K562 (cell line): Measurements from ENCODE around the gene HOXA11. TPM values are rescaled to one million over a fixed set of nuclear protein-coding genes. Genes with fewer than 3 reads are reported as not detected.

Source experiments
- AFF1 ChIP-seq, 2 experiments: fragments of 450-650 bp; IDR thresholded peaks; 2 replicates each; pipeline ENCODE4 v1.6.1; 2018; ENCODE audit warnings: mild to moderate bottlenecking in 2 of 2, low read depth in 1 of 2; ENCODE audit not compliant: partially characterized antibody in 2 of 2
- HLTF ChIP-seq: fragments of 450-650 bp; IDR thresholded peaks from 2 replicates; pipeline ENCODE4 v1.6.1; 2016
- ILF3 ChIP-seq: fragments of 450-650 bp; IDR thresholded peaks from 2 replicates; pipeline ENCODE4 v1.6.1; 2018; ENCODE audit warnings: antibody characterized with exemption, mild to moderate bottlenecking, moderate library complexity, borderline replicate concordance
- ZNF398 ChIP-seq: fragments of 250-450 bp; sonication (Bioruptor Pico); IDR thresholded peaks from 2 replicates; pipeline ENCODE4 v1.8.0; 2021; ENCODE audit warnings: moderate library complexity, mild to moderate bottlenecking, inconsistent platforms
- polyA plus RNA-seq, 8 experiments: library from polyadenylated mRNA; depleted of rRNA in 4 of 8; stranded (reverse) in 5 of 8; unstranded in 3 of 8; fragments of >200 nt; fragmentation: Nextera tagmentation in 2 of 8; fragmentation: Illumina TruSeq in 1 of 8; extraction: Ambion mirVana in 2 of 8; extraction: Trizol in 1 of 8; gene quantifications; 2 replicates each; pipeline versions ENCODE4 v1.2.1 to v1.2.3, GENCODE V29; 2011 to 2014; ENCODE audit warnings: inconsistent platforms in 1 of 8, missing spikeins in 1 of 8
- total RNA-seq, 7 experiments: library from RNA; depleted of rRNA in 6 of 7; stranded (reverse); fragments of >200 nt in 6 of 7; fragmentation: Illumina TruSeq in 2 of 7; extraction: Trizol in 2 of 7; gene quantifications; 2 replicates each; pipeline versions ENCODE4 v1.2.1 to v1.2.3, GENCODE V29; 2011 to 2021; ENCODE audit warnings: low replicate concordance in 1 of 7

HOXA11 gene
- total and polyA plus RNA-seq, 9 of the 15 experiments (the other 6 are each of a cell fraction or from before 2014, with no cell fraction given) = not detected

- no peak for TF ChIP-seq ZNF398 (CRISPR knock-in tag)
- TF ChIP-seq HLTF = no peak
- TF ChIP-seq ILF3 = no peak
- no peak for TF ChIP-seq AFF1 (IDR thresholded peaks at IDR 0.05; ENCODE audit: low read depth in 1 of 2, partially characterized antibody in 2 of 2)
These were observed 2.0 kb downstream of the HOXA11 start (continued) for GRCh38 chr7:27182861-27183681.
